K562 (cell line): ENCODE results near the gene NXF1. TPM values are rescaled to one million over a fixed set of nuclear protein-coding genes. Genes with fewer than 3 reads are reported as not detected.

ENCODE experiments used
- ATAC-seq: fragments of 200-7000 bp; cut with Tn5 transposase; 3 replicates; pipeline ENCODE4 v1.9.1; 2020; ENCODE audit warnings: moderate library complexity
- BruUV-seq: library from RNA; stranded (reverse); fragments of 400-500 nt; replicated peaks from 2 replicates; lab custom pipeline; 2021; lab: Mats Ljungman, UMichigan
- CTCF ChIA-PET: fragments of 300-600 bp; formaldehyde crosslinking; extraction: SDS; loops from one replicate; lab custom pipeline; 2021; ENCODE audit warnings: low intra/inter-chr PET ratio; lab: Yijun Ruan, JAX
- POLR2A ChIA-PET: fragments of 300-600, 350-650 bp; sonication (Branson Sonifier 250); formaldehyde crosslinking; extraction: SDS; loops from one replicate; lab custom pipeline; 2021; ENCODE audit warnings: antibody characterized with exemption, inconsistent platforms; lab: Yijun Ruan, JAX
- DNase-seq, 4 experiments: peaks; one replicate each; pipeline versions ENCODE4 v3.0.0 to v3.0.0-alpha.2; 2011 to 2018; ENCODE audit warnings: low spot score in 3 of 4, mixed read lengths in 3 of 4; ENCODE audit errors: extremely low read depth in 1 of 4
- FAIRE-seq: peaks from 2 replicates; lab custom pipeline; 2011; peaks lifted over from hg19 to GRCh38; lab: Jason Lieb, UNC
- H2AFZ ChIP-seq: 2 replicates; pipeline ENCODE4 v1.6.0; 2011; ENCODE audit warnings: low read depth, low read length, control low read depth, inconsistent platforms
- H3K27ac ChIP-seq: fragments of 200-600 bp; 3 replicates; pipeline ENCODE4 v1.8.0; 2011; ENCODE audit warnings: low read depth, mild to moderate bottlenecking, control low read depth, inconsistent platforms, low read length, moderate library complexity, mixed read lengths; ENCODE audit errors: extremely low read depth
- H3K27me3 ChIP-seq, 2 experiments: fragments of 300-600 bp in 1 of 2; 2 replicates in 1 of 2; 3 replicates in 1 of 2; pipeline versions ENCODE4 v1.6.0 to v1.8.0; 2011; ENCODE audit warnings: inconsistent platforms in 2 of 2, low read length in 2 of 2, mild to moderate bottlenecking in 1 of 2, mixed read lengths in 1 of 2, moderate library complexity in 1 of 2; ENCODE audit not compliant: control insufficient read depth in 2 of 2, insufficient read depth in 2 of 2
- H3K36me3 ChIP-seq: fragments of 300-600 bp; 3 replicates; pipeline ENCODE4 v1.8.0; 2011; ENCODE audit warnings: mild to moderate bottlenecking, low read length, inconsistent platforms; ENCODE audit not compliant: control insufficient read depth, insufficient read depth
- H3K4me1 ChIP-seq, 2 experiments: fragments of 200-600 bp in 1 of 2; replicated peaks in 1 of 2; 2 replicates in 1 of 2; 3 replicates in 1 of 2; pipeline versions ENCODE4 v1.5.1 to v1.8.0; 2011; ENCODE audit warnings: inconsistent platforms in 2 of 2, low read length in 2 of 2, mild to moderate bottlenecking in 1 of 2, mixed read lengths in 1 of 2, moderate library complexity in 1 of 2; ENCODE audit not compliant: control insufficient read depth in 2 of 2, insufficient read depth in 2 of 2
- H3K4me2 ChIP-seq: 2 replicates; pipeline ENCODE4 v1.6.1; 2011; ENCODE audit warnings: low read length, control low read depth, inconsistent platforms, mixed read lengths; ENCODE audit not compliant: insufficient read depth
- H3K4me3 ChIP-seq: fragments of 200-600 bp; sonication (generic), shearing (Covaris generic); 2 replicates; pipeline ENCODE4 v1.5.1; 2016; ENCODE audit warnings: control low read depth, inconsistent platforms
- H3K79me2 ChIP-seq: fragments of 200-600 bp; 3 replicates; pipeline ENCODE4 v1.8.0; 2011; ENCODE audit warnings: low read length, inconsistent platforms; ENCODE audit not compliant: control insufficient read depth, insufficient read depth
- H3K9ac ChIP-seq, 2 experiments: 2 replicates each; pipeline versions ENCODE4 v1.6.0 to v1.6.1; 2011; ENCODE audit warnings: low read depth in 2 of 2, low read length in 2 of 2, control low read depth in 1 of 2, inconsistent platforms in 1 of 2, mild to moderate bottlenecking in 1 of 2, mixed read lengths in 1 of 2; ENCODE audit not compliant: insufficient read depth in 1 of 2
- H3K9me1 ChIP-seq: one replicate; pipeline ENCODE4 v1.6.0; 2011; ENCODE audit warnings: inconsistent platforms, mild to moderate bottlenecking, low read length, moderate library complexity; ENCODE audit not compliant: control insufficient read depth, insufficient read depth
- H3K9me3 ChIP-seq: replicated peaks from 2 replicates; pipeline ENCODE4 v1.5.1; 2011; ENCODE audit warnings: low read depth, low read length, inconsistent platforms; ENCODE audit not compliant: control insufficient read depth, insufficient read depth
- H4K20me1 ChIP-seq: replicated peaks from 2 replicates; pipeline ENCODE4 v1.6.1; 2011; ENCODE audit warnings: low read length, inconsistent platforms, mixed read lengths; ENCODE audit not compliant: control insufficient read depth, insufficient read depth
- CCAR2 ChIP-seq: fragments of 200-400 bp; formaldehyde crosslinking; IDR thresholded peaks from 2 replicates; pipeline ENCODE4 v1.6.1; 2017; ENCODE audit warnings: mild to moderate bottlenecking, low read depth, low read length
- NR1H2 ChIP-seq: sonication (generic); formaldehyde crosslinking; IDR thresholded peaks from 2 replicates; pipeline ENCODE4 v1.4.0; 2020; ENCODE audit warnings: mild to moderate bottlenecking, missing genetic modification reagents
- RBM34 ChIP-seq: fragments of 200-400 bp; formaldehyde crosslinking; IDR thresholded peaks from 2 replicates; pipeline ENCODE4 v1.6.1; 2018; ENCODE audit warnings: low read length, borderline replicate concordance; ENCODE audit not compliant: insufficient read depth
- XRCC3 ChIP-seq: fragments of 450-650 bp; IDR thresholded peaks from 2 replicates; pipeline ENCODE4 v1.6.1; 2017; ENCODE audit warnings: mild to moderate bottlenecking, moderate library complexity
- WGBS: fragments of 100-300 bp; shearing (Covaris generic); methylation state at CpG from one replicate; pipeline ENCODE4 v1.1.6; 2016; ENCODE audit warnings: low coverage, mixed read lengths; ENCODE audit not compliant: insufficient coverage; ENCODE audit errors: missing lambda C conversion rate; 5-methylcytosine and 5-hydroxymethylcytosine counted together
- in situ Hi-C: fragments of 300-500 bp; cut with MboI; formaldehyde crosslinking; loops from 4 replicates; pipeline ENCODE4 v1.15.0; 2018; ENCODE audit warnings: inconsistent platforms, mixed read lengths
- intact Hi-C: fragments of 100-400 bp; cut with micrococcal nuclease; formaldehyde crosslinking; loops from 2 replicates; pipeline ENCODE4 v1.14.2; 2022
- polyA plus RNA-seq, 8 experiments: library from polyadenylated mRNA; depleted of rRNA in 4 of 8; stranded (reverse) in 5 of 8; unstranded in 3 of 8; fragments of >200 nt; fragmentation: Nextera tagmentation in 2 of 8; fragmentation: Illumina TruSeq in 1 of 8; extraction: Ambion mirVana in 2 of 8; extraction: Trizol in 1 of 8; gene quantifications; 2 replicates each; pipeline versions ENCODE4 v1.2.1 to v1.2.3, GENCODE V29; 2011 to 2014; ENCODE audit warnings: inconsistent platforms in 1 of 8, missing spikeins in 1 of 8
- total RNA-seq, 7 experiments: library from RNA; depleted of rRNA in 6 of 7; stranded (reverse); fragments of >200 nt in 6 of 7; fragmentation: Illumina TruSeq in 2 of 7; extraction: Trizol in 2 of 7; gene quantifications; 2 replicates each; pipeline versions ENCODE4 v1.2.1 to v1.2.3, GENCODE V29; 2011 to 2021; ENCODE audit warnings: low replicate concordance in 1 of 7
- TF ChIP-seq, protein P1 (sequence below): fragments of 450-650 bp; formaldehyde crosslinking; IDR thresholded peaks from 2 replicates; pipeline ENCODE4 v1.4.0; 2022; ENCODE audit warnings: mild to moderate bottlenecking, moderate library complexity
- TF ChIP-seq, protein P2 (sequence below): fragments of 450-650 bp; IDR thresholded peaks from 2 replicates; pipeline ENCODE4 v1.6.1; 2016; ENCODE audit warnings: low read depth
- TF ChIP-seq, protein P3 (sequence below): IDR thresholded peaks from 2 replicates; pipeline ENCODE4 v1.6.1; 2011; ENCODE audit warnings: borderline replicate concordance, low read depth, mild to moderate bottlenecking, moderate library complexity, low read length; ENCODE audit not compliant: insufficient read depth, poor library complexity, severe bottlenecking
- TF ChIP-seq, protein P4 (sequence below): sonication (generic); formaldehyde crosslinking; IDR thresholded peaks from 2 replicates; pipeline ENCODE4 v1.8.1; 2023; ENCODE audit warnings: mild to moderate bottlenecking, missing genetic modification reagents

The NXF1 gene
- total and polyA plus RNA-seq, 9 of the 15 experiments (the other 6 are each of a cell fraction or from before 2014, with no cell fraction given) = 18.1 to 98.3 (median 35.8) TPM

DNA sequence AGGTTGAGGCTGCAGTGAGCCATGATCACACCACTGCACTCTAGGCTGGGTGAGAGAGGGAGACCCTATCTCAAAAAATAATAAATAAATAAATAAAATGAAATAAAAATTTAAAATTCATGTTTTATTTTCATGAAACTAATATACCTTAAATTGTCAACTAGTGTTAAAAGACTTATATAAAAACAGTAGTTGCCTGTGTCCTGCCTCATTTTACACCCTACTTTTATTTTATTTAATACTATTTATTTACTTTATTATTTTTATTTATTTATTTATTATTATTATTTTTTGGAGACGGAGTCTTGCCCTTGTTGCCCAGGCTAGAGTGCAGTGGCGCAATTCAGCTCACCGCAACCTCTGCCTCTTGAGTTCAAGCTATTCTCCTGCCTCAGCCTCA is 38.9 kb upstream of the NXF1 start:
- ATAC-seq (no peak), FAIRE-seq (no peak), DNase-seq (no peak)
- no peaks in the 10 kb centered on the region for H3K36me3 ChIP-seq
- H3K79me2 ChIP-seq = peaks cover 7% of the 10 kb centered on the region
- H3K9me1 ChIP-seq = no peaks in the 10 kb centered on the region
- no peaks in the 10 kb centered on the region for H4K20me1 ChIP-seq
- ChIA-PET CTCF (no interaction called here), POLR2A (interaction anchor here (0.6 to 6.3 kb wide), 2 partner anchors 10 to 57 kb away, joined by 4 to 100 read pairs; partner anchors contain the start of gene TMEM179B)
- H3K27ac ChIP-seq = no peak overlapping the region
- H3K9ac ChIP-seq = no peak overlapping the region
- H3K27me3 ChIP-seq = no peaks in the 10 kb centered on the region
- intact Hi-C loops (loop anchor here (5.0 to 10.0 kb wide), 3 partner anchors 119 to 447 kb away; partner anchors contain the start of genes C11orf98, CSKMT, HNRNPUL2 and TTC9C), in situ Hi-C loops (no loop called here)
- BruUV-seq = no TSS peak
- no peak overlapping the region for H3K4me3 ChIP-seq
- WGBS = 91% methylated on average over 3 of the region's 3 CpGs
- no peak overlapping the region for H3K4me2 ChIP-seq
- H3K4me1 ChIP-seq = peaks cover 5 to 17% of the 10 kb centered on the region in 2 experiments; a peak in 3 of 5 replicates
- no peak overlapping the region for H2AFZ ChIP-seq
- H3K9me3 ChIP-seq = no peaks in the 10 kb centered on the region; the same call in 1 of the 2 replicates
- TF ChIP-seq XRCC3 (no peak), NR1H2 (CRISPR knock-in tag) (no peak), RBM34 (no peak), CCAR2 (no peak)
- TF ChIP-seq, protein P1, sequence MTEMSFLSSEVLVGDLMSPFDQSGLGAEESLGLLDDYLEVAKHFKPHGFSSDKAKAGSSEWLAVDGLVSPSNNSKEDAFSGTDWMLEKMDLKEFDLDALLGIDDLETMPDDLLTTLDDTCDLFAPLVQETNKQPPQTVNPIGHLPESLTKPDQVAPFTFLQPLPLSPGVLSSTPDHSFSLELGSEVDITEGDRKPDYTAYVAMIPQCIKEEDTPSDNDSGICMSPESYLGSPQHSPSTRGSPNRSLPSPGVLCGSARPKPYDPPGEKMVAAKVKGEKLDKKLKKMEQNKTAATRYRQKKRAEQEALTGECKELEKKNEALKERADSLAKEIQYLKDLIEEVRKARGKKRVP = no peak
- TF ChIP-seq, protein P2, sequence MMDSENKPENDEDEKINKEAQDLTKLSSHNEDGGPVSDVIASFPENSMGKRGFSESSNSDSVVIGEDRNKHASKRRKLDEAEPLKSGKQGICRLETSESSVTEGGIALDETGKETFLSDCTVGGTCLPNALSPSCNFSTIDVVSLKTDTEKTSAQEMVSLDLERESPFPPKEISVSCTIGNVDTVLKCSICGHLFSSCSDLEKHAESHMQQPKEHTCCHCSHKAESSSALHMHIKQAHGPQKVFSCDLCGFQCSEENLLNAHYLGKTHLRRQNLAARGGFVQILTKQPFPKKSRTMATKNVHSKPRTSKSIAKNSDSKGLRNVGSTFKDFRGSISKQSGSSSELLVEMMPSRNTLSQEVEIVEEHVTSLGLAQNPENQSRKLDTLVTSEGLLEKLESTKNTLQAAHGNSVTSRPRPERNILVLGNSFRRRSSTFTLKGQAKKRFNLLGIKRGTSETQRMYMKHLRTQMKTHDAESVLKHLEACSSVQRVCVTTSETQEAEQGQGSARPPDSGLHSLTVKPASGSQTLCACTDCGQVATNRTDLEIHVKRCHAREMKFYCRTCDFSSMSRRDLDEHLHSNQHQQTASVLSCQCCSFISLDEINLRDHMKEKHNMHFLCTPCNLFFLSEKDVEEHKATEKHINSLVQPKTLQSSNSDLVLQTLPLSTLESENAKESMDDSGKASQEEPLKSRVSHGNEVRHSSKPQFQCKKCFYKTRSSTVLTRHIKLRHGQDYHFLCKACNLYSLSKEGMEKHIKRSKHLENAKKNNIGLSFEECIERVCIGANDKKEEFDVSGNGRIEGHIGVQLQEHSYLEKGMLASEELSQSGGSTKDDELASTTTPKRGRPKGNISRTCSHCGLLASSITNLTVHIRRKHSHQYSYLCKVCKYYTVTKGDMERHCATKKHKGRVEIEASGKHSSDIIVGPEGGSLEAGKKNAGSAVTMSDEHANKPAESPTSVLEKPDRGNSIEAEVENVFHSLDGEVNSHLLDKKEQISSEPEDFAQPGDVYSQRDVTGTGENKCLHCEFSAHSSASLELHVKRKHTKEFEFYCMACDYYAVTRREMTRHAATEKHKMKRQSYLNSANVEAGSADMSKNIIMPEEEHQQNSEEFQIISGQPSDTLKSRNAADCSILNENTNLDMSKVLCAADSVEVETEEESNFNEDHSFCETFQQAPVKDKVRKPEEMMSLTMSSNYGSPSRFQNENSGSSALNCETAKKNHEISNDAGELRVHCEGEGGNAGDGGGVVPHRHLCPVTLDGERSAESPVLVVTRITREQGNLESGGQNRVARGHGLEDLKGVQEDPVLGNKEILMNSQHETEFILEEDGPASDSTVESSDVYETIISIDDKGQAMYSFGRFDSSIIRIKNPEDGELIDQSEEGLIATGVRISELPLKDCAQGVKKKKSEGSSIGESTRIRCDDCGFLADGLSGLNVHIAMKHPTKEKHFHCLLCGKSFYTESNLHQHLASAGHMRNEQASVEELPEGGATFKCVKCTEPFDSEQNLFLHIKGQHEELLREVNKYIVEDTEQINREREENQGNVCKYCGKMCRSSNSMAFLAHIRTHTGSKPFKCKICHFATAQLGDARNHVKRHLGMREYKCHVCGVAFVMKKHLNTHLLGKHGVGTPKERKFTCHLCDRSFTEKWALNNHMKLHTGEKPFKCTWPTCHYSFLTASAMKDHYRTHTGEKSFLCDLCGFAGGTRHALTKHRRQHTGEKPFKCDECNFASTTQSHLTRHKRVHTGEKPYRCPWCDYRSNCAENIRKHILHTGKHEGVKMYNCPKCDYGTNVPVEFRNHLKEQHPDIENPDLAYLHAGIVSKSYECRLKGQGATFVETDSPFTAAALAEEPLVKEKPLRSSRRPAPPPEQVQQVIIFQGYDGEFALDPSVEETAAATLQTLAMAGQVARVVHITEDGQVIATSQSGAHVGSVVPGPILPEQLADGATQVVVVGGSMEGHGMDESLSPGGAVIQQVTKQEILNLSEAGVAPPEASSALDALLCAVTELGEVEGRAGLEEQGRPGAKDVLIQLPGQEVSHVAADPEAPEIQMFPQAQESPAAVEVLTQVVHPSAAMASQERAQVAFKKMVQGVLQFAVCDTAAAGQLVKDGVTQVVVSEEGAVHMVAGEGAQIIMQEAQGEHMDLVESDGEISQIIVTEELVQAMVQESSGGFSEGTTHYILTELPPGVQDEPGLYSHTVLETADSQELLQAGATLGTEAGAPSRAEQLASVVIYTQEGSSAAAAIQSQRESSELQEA = no peak
- TF ChIP-seq, protein P3, sequence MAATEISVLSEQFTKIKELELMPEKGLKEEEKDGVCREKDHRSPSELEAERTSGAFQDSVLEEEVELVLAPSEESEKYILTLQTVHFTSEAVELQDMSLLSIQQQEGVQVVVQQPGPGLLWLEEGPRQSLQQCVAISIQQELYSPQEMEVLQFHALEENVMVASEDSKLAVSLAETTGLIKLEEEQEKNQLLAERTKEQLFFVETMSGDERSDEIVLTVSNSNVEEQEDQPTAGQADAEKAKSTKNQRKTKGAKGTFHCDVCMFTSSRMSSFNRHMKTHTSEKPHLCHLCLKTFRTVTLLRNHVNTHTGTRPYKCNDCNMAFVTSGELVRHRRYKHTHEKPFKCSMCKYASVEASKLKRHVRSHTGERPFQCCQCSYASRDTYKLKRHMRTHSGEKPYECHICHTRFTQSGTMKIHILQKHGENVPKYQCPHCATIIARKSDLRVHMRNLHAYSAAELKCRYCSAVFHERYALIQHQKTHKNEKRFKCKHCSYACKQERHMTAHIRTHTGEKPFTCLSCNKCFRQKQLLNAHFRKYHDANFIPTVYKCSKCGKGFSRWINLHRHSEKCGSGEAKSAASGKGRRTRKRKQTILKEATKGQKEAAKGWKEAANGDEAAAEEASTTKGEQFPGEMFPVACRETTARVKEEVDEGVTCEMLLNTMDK = no peak
- TF ChIP-seq, protein P4, sequence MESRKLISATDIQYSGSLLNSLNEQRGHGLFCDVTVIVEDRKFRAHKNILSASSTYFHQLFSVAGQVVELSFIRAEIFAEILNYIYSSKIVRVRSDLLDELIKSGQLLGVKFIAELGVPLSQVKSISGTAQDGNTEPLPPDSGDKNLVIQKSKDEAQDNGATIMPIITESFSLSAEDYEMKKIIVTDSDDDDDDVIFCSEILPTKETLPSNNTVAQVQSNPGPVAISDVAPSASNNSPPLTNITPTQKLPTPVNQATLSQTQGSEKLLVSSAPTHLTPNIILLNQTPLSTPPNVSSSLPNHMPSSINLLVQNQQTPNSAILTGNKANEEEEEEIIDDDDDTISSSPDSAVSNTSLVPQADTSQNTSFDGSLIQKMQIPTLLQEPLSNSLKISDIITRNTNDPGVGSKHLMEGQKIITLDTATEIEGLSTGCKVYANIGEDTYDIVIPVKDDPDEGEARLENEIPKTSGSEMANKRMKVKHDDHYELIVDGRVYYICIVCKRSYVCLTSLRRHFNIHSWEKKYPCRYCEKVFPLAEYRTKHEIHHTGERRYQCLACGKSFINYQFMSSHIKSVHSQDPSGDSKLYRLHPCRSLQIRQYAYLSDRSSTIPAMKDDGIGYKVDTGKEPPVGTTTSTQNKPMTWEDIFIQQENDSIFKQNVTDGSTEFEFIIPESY (CRISPR knock-in tag) = no peak
